ENCODE measurements around the gene SCLT1.
"Not testable (repeated sequence)": the region's sequence is repeated elsewhere in the genome, so short reads cannot be mapped to it uniquely, and the experiment has no call there.

The SCLT1 gene

DNA sequence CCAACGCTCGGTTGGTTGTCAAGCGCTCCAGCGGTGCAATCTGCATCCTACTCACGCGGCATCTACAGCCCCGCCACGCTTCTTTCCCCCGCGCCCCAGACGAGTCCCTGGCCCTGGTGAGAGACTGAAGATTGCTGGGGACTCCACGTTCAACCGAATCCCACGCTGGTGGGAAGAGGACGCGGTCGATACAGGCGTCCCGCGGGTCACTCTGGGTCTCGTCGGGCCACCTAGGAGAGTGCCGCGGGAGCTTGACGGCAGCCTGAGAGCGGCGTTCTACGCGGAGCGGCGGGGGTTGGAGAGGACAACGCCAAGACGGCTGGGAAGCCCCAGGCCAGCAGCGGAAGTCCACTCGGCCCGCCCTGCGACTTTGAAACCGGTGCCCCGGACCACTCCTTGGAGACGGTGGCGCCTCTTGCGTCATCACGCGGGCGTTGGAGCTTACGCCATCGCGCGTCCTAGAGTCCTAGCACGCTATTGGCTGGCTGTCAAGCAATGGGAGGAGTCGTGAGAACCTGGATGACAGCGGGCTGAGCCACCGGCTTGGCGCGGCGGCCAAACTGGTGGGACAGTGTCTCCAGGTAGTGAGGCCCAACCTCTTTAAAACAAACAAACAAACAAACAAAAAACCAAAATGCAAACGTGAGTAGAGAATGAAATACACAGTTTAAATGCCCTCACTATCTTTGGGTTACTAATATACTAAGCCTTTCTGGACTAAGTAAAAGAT, at the start of gene SCLT1:
TSS of gene SCLT1 (minus strand) at position 349 of the 730 bp plus-strand sequence. CDS start 436 bp downstream, outside the sequence.
- DNase-seq = peak; percentile 97

DNA sequence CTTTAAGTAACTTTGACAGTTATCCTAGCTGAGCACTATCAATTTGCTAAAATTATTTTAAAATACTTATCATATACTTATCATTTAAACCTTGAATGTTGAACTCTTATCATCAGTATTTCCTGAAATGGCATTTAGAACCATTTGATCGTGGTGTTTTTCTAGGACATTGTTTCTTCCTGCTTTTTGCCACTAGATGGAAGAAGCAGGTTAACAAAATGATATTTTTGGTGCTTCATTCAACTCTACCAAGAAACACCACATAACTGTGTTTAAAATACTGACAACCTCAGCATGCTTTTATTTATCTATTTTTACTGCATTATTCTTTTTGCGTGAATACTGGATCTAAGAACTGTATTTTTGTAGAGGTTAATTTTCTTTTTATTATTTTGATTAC, 47.2 kb upstream of the SCLT1 start:
- DNase-seq = no peak

DNA sequence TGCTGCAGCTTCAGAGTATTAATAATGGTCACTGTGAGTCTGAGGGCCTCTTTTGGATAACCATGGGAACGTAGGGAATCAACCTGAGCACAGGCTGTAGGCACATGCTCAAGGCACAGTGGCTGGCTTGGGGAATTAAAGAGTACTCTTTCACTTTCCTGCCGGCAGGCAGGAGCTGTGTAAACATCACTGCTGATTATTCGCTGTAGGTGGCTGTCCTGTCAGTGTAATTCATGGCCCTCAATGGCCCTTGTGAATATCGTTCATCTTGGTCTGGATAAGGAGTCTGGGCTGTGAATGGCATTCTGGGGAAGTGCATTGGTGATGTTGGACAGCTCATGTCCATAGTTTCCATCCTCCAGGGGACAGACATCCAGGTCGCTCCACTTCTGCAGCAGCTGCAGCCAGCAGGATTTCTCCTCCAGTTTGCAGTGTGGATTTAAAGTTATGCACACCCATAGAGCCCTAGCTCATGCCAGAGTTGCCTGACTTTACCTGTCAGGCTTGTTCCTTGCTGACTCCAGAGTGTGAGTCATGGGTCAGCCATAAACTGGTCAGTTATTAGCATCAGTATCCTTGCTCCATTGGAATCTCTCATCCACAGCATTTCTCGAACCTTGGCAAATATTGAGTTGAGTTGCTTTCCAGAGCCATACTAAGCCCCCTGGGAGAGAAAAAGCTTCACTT, 45.6 kb upstream of the SCLT1 start:
- DNase-seq = no peak

DNA sequence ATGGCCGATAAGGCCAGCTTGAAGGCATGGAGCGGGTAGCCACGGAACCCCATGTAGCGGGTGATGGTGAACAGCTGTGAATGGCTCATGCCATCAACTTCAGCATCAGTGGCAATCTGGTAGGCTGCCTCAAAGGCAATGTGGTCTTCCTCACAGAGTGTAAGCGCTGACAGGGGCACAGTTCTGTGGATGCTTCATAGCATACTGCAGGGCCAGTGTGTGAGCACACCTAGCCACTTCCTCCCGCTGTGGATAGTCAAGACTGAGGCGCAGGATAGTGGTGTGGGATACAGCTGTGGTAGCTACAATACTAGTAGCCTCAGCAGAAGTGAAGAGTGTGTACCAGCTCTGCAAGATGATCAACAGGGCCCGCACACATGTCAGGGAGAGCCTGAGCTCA, 43.1 kb upstream of the SCLT1 start:
- DNase-seq = no peak

DNA sequence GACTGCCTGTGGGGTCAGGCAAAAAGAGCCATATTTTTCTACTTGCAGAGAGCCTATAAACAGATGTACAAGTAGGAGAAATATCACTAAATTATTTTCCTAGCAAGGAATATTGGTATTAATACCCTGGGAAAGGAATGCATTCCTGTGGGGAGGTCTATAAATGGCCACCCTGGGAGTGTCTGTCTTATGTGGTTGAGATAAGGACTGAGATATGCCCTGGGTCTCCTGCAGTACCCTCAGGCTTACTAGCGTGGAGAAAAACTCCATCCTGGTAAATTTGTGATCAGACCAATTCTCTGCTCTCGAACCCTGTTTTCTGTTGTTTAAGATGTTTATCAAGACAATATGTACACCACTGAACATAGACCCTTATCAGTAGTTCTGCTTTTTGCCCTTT, 38.0 kb upstream of the SCLT1 start:
- DNase-seq = no peak

DNA sequence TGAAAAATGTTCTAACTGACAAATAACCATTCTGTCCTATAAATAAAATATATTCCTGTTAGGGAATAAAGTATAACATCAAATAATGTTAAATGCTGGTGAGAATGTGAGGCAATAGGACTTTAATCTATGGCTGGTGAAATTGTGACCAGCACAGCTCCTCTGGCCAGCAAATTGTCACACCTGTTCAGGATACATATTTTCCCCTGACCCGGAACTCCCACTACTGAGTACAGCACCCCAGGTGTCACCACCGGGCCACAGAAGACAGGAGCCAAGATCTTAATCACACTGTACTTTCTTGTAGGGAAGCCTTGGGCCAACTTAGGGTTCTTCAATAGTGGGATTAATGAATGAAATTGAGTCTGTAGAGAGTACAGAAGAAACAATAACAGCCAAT, 35.8 kb upstream of the SCLT1 start:
- DNase-seq = no peak

DNA sequence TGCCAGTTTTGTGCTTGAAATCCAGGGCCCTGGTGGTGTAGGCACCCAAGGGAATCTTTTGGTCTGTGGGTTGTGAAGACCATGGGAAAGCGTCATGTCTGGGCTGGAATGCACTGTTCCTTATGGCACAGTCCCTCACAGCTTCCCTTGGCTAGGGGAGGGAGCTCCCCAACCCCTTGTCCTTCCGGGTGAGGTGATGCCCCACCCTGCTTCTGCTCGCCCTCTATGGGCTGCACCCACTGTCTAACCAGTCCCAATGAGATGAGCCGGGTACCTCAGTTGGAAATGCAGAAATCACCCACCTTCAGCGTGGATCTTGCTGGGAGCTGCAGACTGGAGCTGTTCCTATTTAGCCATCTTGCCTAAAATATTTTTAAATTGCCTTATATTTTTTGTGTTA, 33.3 kb upstream of the SCLT1 start:
- not testable (repeated sequence) for DNase-seq

DNA sequence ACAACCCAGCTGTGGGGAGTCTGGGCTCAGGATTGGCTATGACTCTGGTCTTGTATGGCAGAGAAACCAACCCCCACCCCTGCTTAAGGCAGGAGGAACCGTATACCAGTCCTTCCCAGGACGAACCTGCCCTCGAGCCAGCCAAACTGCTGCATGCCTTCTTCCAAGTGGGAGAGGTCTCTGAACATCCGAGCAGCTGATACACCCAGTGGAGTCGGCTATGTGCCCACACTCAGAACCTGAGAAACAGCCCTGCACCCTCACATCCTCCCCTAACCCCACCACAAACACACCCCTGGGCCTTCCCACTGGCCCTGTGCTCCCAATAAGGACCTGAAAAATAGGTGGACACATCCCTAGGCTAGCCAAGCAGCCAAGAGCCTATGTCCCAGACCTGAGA, 24.4 kb upstream of the SCLT1 start:
- no peak for DNase-seq

DNA sequence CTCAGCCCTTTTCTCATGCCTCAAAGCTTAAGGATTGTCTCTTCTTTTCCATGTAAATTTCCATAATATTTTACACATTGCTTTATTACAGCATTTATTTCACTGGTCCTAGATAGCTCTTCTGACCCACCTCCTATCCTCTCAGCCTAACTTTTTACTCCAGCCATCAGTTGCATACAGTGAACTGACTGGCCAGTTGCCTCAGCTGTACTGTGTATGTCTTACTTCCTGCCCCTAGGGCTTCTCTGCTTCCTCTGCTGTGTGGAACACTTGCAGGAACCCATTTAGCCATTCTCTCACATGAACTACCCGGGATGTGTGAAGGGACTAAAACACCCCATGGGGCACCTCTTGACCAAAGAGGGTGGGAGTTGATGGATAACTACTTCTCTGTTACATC, 20.6 kb upstream of the SCLT1 start:
- no peak for DNase-seq

DNA sequence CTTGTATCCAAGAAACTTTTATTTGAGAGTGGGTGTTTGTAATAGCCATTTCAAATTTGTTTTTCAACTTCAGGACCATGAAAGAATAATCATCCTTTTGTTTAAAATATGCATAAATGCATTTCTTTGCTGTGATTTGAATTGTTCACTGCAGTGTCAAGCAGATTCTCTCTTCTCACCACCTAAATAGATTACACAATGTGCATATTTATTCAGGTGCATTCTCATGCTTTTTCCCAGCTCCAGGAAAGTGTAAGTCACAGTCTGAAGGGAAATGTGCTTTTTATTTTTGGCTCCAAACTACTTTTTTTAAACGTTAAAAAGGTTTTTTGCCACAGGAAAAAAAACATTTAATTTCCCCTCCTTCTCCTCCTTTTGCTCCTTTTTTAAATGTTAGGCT, 20.1 kb upstream of the SCLT1 start:
- no peak for DNase-seq

DNA sequence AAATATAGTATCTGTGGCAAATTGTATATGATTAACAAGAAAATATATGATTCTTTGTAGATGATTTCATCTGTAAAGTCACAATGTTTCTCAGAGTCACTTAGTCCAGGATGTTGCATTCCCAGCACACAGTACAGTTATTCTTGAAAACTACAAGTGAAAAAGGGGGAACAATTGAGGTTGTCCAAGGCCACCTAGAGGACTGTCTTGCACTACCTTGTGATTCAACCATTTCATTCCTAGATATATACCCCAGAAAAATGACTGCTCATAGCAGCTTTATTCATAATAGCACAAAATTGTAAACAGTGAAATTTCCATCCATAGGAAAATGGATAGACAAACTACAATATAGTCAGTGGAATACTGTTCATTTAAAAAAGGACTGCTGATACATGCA, 18.6 kb upstream of the SCLT1 start:
- DNase-seq = no peak

DNA sequence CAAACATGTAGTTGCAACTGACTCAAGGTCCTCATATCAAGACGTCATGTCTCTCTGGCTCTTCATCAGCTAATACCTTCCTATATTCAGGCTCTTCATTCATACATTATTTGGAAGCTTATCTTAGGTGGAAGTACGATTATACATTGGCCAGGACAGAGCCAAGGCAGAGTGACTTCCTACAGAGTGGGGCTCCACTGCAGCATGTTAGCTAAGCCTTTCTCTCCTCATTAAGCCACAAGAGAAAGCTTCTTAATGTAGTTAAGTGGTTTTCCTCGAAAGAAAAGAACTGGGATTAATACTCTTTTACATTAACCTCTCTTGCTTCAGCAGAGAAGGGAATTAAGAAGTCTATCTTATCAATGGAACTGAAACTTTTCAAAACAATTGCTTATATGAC, 17.6 kb upstream of the SCLT1 start:
- DNase-seq = no peak

DNA sequence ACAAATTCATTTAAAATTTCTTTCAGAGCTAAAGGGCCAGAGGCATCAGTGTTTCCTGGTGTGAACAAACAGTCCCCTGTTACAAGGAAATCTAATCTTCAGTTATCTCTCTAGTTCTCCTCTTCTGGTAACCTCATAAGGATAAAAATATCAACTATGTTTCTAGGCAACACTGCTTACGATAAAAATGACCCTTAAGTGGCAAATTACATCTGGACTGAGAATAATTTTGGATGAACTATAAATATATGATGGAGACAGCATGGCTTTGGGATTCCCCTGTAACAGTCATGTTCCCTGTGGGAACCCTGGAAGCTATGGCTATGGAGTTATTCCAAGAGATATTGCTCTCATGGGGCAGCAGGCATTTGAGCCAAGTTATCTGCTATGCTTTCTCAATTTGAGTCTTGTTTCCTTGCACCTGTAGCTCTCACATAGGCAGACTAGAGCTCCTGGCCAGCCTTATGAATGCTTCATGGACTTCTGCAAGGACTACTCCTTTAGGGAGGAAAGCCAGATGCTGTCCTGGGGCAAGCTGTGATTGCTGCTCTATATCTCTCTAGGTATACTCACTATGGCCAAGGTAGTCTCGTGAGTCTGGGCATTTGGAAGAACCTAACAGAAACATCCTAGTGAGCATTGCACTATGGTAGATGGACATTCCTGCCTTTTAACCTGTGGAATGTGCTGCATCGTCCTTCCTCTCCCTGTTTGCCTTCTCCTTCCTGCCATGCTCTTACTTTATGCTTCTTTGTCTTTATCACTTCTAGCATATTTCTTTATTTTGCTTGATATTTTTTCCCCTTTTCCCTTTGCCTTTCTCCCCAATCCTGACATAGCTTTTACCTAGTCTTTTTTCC, 16.9 kb upstream of the SCLT1 start:
- DNase-seq = no peak

DNA sequence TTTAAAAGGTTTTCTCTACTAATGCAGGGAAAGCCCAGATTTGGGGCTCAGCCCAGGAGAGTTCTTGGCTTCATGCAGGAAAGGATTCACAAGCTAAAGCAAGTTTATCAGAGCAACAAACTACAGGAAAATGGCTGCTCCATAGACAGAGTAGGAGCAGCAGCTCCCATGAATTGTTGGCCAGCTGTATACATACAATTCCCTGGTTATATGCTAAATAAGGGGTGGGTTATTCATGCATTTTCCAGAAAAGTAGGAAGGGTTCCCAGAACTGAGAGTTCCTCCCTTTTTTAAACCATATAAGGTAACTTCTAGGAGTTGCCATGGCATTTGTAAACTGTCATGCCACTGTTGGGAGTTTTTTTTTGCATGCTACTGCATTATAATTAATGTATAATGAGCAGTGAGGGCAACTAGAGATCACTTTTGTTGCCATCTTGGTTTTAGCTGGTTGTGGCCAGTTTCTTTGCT, 5.2 kb upstream of the SCLT1 start:
- DNase-seq = no peak

DNA sequence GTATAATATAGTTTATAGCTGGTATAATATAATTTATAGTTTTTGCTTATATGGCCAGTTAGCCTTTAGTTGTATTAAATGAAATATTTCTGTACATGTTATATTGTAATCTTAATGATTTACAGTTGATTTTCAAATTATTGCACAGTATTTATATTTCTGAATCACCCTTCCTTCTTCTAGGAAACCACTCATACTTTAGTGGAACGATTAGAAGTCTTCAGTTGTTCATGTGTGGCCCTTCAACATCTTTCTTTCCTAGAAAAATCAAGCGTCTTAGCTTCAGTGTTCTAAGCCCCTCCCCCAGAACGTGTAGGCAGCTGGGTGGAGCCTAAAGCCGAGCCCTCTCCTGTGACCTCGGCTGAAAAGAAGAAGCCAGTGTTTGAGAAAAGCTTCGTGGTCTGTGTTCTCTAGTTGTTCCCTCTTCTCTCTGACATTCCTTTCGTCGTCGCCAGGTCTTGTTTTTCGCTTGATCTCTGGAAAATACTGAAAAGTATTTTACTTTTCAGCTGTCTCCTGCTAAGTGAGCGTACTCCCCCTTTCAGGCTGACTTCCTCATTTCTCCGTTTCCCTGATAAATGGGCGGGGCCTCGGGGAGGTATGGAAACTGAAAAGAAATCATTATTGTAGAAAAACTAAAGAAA, 2.6 kb upstream of the SCLT1 start, which contains the start of gene C4orf33:
TSS of gene C4orf33 (plus strand) at position 342 of the 644 bp plus-strand sequence. CDS start 6,459 bp downstream, outside the sequence.
- DNase-seq = peak; percentile 84

DNA sequence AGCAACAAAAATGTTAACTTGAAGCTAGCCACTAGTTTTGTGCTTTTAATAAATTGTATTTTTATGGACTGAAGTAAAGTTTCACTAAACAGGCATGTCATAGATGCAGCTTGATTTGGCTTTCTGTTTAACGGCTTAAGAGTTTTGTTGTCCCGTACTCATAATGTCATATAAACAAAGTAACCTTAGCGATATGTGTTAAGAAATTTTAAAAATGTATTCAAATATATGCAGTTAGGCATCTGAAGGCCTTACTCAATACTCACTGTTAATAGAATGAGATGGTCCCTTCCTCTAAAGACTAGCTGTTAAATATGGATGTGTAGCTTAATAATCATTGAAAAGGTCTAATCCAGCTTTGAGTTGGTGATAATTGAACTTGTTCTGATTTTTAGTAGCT, 1.0 kb upstream of the SCLT1 start:
- DNase-seq = no peak

DNA sequence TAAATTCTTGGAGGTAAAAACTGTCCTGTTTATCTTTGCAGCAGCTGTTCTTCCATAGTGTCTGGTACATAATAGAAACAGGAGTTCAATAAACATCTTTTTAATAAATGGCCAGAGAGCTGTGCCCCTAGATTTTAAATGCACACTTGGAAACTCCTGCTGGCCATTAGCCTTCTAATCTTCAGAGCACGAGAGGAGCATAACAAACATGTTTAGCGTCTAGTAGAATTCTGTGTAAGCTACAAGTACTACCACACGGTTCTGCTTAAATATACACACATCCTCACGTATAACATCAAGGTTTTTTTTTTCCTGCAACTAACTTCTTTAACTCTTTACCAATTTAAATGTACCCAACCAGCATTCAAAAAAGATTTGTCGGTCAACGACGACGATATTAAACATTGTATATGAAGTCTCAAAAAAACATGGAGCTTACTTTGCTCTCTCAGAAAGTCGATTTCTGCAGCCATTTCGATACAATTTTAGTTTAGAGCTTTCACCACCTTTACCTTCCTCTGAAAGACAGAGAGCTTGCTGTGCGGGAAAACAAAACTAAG, 628 bp downstream of the SCLT1 start:
- no peak for DNase-seq

DNA sequence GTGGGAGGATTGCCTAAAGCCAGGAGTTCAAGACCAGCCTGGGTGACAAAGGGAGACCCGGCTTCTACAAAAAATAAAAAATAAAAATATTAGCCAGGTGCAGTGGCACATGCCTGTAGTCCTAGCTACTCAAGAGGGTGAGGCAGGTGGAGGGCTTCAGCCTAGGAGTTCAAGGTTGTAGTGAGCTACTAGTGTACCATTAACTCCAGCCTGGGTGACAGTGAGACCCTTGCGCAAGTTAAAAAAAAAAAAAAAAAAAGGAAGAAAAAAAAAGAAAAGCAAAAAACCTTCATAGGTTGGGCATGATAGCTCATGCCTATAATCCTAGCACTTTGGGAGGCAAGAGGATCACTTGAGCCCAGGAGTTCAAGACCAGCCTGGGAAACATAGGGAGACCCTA, 5.8 kb downstream of the SCLT1 start:
- no peak for DNase-seq

DNA sequence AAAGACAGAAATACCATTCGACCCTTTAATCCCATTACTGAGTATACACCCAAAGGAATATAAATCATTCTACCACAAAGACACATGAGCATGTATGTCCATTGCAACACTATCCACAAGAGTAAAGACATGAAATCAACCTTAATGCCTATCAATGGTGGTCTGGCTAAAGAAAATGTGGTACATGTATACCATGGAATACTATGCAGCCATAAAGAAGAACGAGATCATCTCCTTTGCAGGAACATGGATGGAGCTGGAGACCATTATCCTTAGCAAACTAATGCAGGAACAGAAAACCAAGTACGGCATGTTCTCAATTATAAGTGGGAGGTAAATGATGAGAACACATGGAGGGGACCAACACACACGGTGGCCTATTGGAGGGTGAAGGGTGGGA, 7.9 kb downstream of the SCLT1 start:
- no peak for DNase-seq

DNA sequence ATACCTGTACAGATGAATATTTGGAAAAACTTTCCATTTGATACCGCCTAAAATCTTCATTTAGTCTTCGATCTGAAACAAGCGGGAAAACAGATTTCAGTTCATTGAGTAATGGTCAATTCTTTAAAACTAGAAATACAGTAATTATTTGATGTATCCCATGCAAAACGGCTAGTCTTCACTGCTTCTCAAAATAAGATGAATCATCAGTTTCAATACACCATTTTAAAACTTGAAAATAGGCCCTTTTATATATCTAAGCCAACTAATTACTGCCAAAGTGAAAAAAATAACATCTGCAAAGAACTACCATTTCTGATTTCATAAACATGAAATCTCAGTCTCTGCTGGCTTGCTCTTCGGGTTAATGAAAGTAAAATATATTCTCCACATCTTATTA, 11.0 kb downstream of the SCLT1 start:
- DNase-seq = no peak

DNA sequence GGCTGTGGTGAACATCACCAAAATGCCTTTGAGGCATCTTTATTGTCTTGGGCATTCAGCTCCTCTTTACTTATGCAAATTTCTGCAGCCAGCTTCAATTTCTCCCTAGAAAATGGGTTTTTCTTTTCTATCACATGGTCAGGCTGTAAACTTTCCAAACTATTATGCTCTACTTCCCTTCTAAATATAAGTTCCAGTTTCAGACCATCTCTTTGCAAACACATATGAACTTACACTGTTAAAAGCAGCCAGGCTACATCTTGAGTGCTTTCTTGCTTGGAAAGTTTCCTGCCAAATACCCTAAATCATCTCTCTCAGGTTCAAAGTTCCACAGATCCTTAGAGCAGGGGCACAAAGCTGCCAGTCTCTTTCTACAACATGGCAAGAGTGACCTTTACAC, 13.2 kb downstream of the SCLT1 start:
- DNase-seq = no peak

DNA sequence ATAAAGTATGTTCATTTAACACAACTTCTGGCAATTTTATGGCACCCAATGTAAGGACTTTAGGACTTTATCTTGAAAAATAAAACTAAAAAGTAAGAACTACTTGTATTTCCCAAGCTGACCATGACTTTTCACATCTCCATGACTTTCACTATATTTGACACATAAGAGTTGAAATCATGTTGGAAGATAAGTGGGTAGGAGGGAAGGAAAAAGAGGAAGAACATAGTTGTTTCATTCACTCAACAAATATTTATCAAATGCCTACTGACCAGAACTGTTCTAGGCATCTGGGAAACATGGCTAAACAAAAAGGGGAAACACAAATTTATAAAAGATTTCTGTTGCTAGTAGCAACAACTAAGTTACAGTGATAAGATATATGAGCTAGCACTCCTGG, 16.0 kb downstream of the SCLT1 start:
- no peak for DNase-seq

DNA sequence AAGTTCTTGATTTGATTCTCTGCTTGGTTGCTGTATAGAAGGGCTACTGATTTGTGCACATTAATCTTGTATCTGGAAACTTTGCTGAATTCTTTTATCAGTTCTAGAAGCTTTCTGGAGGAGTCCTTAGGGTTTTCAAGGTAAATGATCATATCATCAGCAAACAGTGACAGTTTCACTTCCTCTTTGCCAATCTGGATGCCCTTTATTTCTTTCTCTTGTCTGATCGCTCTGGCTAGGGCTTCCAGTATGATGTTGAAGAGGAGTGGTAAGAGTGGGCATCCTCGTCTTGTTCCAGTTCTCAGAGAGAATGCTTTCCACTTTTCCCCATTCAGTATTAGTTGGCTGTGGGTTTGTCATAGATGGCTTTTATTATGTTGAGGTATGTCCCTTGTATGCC, 23.8 kb downstream of the SCLT1 start:
- not testable (repeated sequence) for DNase-seq

Measured in activated CD8-positive, alpha-beta memory T cell treated with anti-CD3 and anti-CD28 coated beads for 24 hours (primary cell).